HK-2 (cell line): ENCODE data around the gene SLC26A1.

Experiments
- DNase-seq: peaks from one replicate; pipeline ENCODE4 v3.0.0-alpha.2; 2018; ENCODE audit not compliant: unreplicated experiment

Gene SLC26A1

GRCh38 chr4:993111-994029 is at the start of gene SLC26A1:
Gene SLC26A1, minus strand, starts transcription at chr4:993404. Its CDS starts 1,701 bp downstream, at chr4:991703.
- DNase-seq = peak; percentile 80

- no peak for DNase-seq
Observed at GRCh38 chr4:1042352-1043055, 49.3 kb upstream of the SLC26A1 start.

- DNase-seq = no peak
Observed at GRCh38 chr4:1041936-1042330, 48.7 kb upstream of the SLC26A1 start.

GRCh38 chr4:1041147-1041935 is 48.1 kb upstream of the SLC26A1 start:
- DNase-seq = peak; percentile 76

- DNase-seq = no peak
Observed at GRCh38 chr4:1040344-1041146, 47.3 kb upstream of the SLC26A1 start.

GRCh38 chr4:1039493-1040343 is 46.5 kb upstream of the SLC26A1 start:
- peak; percentile 59 for DNase-seq

- DNase-seq = no peak
Observed at GRCh38 chr4:1038948-1039492, 45.8 kb upstream of the SLC26A1 start.

GRCh38 chr4:1036976-1037810 is 44.0 kb upstream of the SLC26A1 start:
- DNase-seq = no peak

GRCh38 chr4:1036095-1036494 is 42.9 kb upstream of the SLC26A1 start:
- DNase-seq = no peak

GRCh38 chr4:1035510-1035909 is 42.3 kb upstream of the SLC26A1 start:
- no peak for DNase-seq

GRCh38 chr4:1033840-1034551 is 40.8 kb upstream of the SLC26A1 start:
- DNase-seq = no peak

- no peak for DNase-seq
Observed at GRCh38 chr4:1032861-1033260, 39.7 kb upstream of the SLC26A1 start.

- no peak for DNase-seq
Observed at GRCh38 chr4:1031956-1032795, 39.0 kb upstream of the SLC26A1 start.

- DNase-seq = no peak
Observed at GRCh38 chr4:1031346-1031745, 38.1 kb upstream of the SLC26A1 start.

- DNase-seq = no peak
Observed at GRCh38 chr4:1030559-1030958, 37.4 kb upstream of the SLC26A1 start.

GRCh38 chr4:1030031-1030430 is 36.8 kb upstream of the SLC26A1 start:
- DNase-seq = no peak

- no peak for DNase-seq
Observed at GRCh38 chr4:1029529-1029928, 36.3 kb upstream of the SLC26A1 start.
